Thyroid gland (tissue), 4 donors: ENCODE measurements around the gene GALNT2.

ENCODE experiments used
- POLR2A ChIP-seq, 2 donors: fragments of 450-650 bp; IDR thresholded peaks; one replicate each; pipeline ENCODE4 v1.6.1; 2017; ENCODE audit warnings: antibody characterized with exemption in 2 of 2, mild to moderate bottlenecking in 2 of 2, moderate library complexity in 1 of 2
- TF ChIP-seq, protein P1 (sequence below), 6 experiments: fragments of 200-600 bp in 3 of 6; fragments of 450-650 bp in 3 of 6; sonication (generic) in 3 of 6; IDR thresholded peaks; one replicate each; pipeline ENCODE4 v1.5.1; 2016 to 2019; ENCODE audit warnings: antibody characterized with exemption in 6 of 6, mild to moderate bottlenecking in 2 of 6, inconsistent platforms in 1 of 6, moderate library complexity in 1 of 6

DNA sequence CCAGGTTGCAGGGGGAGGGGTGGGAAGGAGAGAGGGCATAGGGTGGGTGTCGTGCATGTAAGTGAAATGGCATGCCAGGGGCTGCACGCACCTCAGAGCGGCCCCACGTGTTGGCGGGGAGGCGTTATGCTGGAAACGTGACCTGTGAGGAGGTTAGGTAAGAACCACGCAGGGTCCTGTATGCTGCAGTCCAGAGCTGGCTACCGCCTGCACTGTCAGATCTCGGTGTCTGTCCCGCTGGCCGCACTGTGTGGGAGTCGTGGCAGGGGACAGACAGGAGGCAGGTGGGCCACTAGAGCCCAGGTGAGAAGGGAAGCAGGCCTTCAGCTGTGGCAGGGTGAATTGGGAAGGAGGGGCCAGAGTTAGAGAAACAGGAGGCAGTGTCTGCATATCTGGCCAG is 79.7 kb downstream of the GALNT2 start:
- TF ChIP-seq, protein P1, sequence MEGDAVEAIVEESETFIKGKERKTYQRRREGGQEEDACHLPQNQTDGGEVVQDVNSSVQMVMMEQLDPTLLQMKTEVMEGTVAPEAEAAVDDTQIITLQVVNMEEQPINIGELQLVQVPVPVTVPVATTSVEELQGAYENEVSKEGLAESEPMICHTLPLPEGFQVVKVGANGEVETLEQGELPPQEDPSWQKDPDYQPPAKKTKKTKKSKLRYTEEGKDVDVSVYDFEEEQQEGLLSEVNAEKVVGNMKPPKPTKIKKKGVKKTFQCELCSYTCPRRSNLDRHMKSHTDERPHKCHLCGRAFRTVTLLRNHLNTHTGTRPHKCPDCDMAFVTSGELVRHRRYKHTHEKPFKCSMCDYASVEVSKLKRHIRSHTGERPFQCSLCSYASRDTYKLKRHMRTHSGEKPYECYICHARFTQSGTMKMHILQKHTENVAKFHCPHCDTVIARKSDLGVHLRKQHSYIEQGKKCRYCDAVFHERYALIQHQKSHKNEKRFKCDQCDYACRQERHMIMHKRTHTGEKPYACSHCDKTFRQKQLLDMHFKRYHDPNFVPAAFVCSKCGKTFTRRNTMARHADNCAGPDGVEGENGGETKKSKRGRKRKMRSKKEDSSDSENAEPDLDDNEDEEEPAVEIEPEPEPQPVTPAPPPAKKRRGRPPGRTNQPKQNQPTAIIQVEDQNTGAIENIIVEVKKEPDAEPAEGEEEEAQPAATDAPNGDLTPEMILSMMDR (IDR thresholded peaks at IDR 0.05) = no peak
- no peak for TF ChIP-seq POLR2A (IDR thresholded peaks at IDR 0.05)
